ENCODE measurements around the gene ASGR1. TPM values are rescaled to one million over a fixed set of nuclear protein-coding genes. Genes with fewer than 3 reads are reported as not detected.
A peak's percentile ranks its signal among the peaks of the same experiment; 100 is the strongest.
"Not testable (repeated sequence)": the region's sequence is repeated elsewhere in the genome, so short reads cannot be mapped to it uniquely, and the experiment has no call there.

ASGR1 gene
- polyA plus RNA-seq, 2 donors = 0.84 to 2.0 TPM

- 96% methylated on average over 7 of the region's 7 CpGs for WGBS, 2 donors
- not testable (repeated sequence) for H3K4me3 ChIP-seq (ENCODE audit: low read depth in 1 of 2, low read length in 2 of 2); H3K4me1 ChIP-seq (ENCODE audit: control insufficient read depth in 2 of 2, insufficient read depth in 2 of 2, low read length in 1 of 2); H3K27ac ChIP-seq (ENCODE audit: low read depth in 2 of 2, low read length in 1 of 2); H3K27me3 ChIP-seq (ENCODE audit: control insufficient read depth in 1 of 2, insufficient read depth in 2 of 2, low read length in 2 of 2); H3K36me3 ChIP-seq (ENCODE audit: control insufficient read depth in 2 of 2, insufficient read depth in 2 of 2, low read length in 1 of 2); H3K9me3 ChIP-seq (ENCODE audit: control insufficient read depth in 2 of 2, insufficient read depth in 1 of 2, low read depth in 1 of 2, low read length in 1 of 2)
Measured at GRCh38 chr17:7169565-7169908, 9.6 kb downstream of the ASGR1 start.

GRCh38 chr17:7168841-7169564 is 10.2 kb downstream of the ASGR1 start:
- not testable (repeated sequence) for H3K36me3 ChIP-seq (ENCODE audit: control insufficient read depth in 2 of 2, insufficient read depth in 2 of 2, low read length in 1 of 2); H3K27ac ChIP-seq (ENCODE audit: low read depth in 2 of 2, low read length in 1 of 2); H3K27me3 ChIP-seq (ENCODE audit: control insufficient read depth in 1 of 2, insufficient read depth in 2 of 2, low read length in 2 of 2); H3K9me3 ChIP-seq (ENCODE audit: control insufficient read depth in 2 of 2, insufficient read depth in 1 of 2, low read depth in 1 of 2, low read length in 1 of 2); H3K4me1 ChIP-seq (ENCODE audit: control insufficient read depth in 2 of 2, insufficient read depth in 2 of 2, low read length in 1 of 2); H3K4me3 ChIP-seq (ENCODE audit: low read depth in 1 of 2, low read length in 2 of 2)
- WGBS, 2 donors = 83 to 91% methylated on average over 10 of the region's 10 CpGs

GRCh38 chr17:7167832-7168231 is 11.3 kb downstream of the ASGR1 start:
- H3K4me3 ChIP-seq (ENCODE audit: low read depth in 1 of 2, low read length in 2 of 2) = no peak overlapping the region
- H3K27me3 ChIP-seq (ENCODE audit: control insufficient read depth in 1 of 2, insufficient read depth in 2 of 2, low read length in 2 of 2) = no peaks in the 10 kb centered on the region
- H3K9me3 ChIP-seq (ENCODE audit: control insufficient read depth in 2 of 2, insufficient read depth in 1 of 2, low read depth in 1 of 2, low read length in 1 of 2) = no peaks in the 10 kb centered on the region
- WGBS, 2 donors = 76 to 78% methylated on average over 4 of the region's 4 CpGs
- no peaks in the 10 kb centered on the region for H3K4me1 ChIP-seq (ENCODE audit: control insufficient read depth in 2 of 2, insufficient read depth in 2 of 2, low read length in 1 of 2)
- no peak overlapping the region for H3K27ac ChIP-seq (ENCODE audit: low read depth in 2 of 2, low read length in 1 of 2)
- H3K36me3 ChIP-seq (ENCODE audit: control insufficient read depth in 2 of 2, insufficient read depth in 2 of 2, low read length in 1 of 2) = no peaks in the 10 kb centered on the region

GRCh38 chr17:7166873-7167272 is 12.3 kb downstream of the ASGR1 start:
- H3K4me3 ChIP-seq (ENCODE audit: low read depth in 1 of 2, low read length in 2 of 2) = no peak overlapping the region
- H3K4me1 ChIP-seq (ENCODE audit: control insufficient read depth in 2 of 2, insufficient read depth in 2 of 2, low read length in 1 of 2) = no peaks in the 10 kb centered on the region
- H3K27me3 ChIP-seq (ENCODE audit: control insufficient read depth in 1 of 2, insufficient read depth in 2 of 2, low read length in 2 of 2) = no peaks in the 10 kb centered on the region
- no peaks in the 10 kb centered on the region for H3K36me3 ChIP-seq (ENCODE audit: control insufficient read depth in 2 of 2, insufficient read depth in 2 of 2, low read length in 1 of 2)
- WGBS, 2 donors = 88 to 92% methylated on average over 7 of the region's 7 CpGs
- no peaks in the 10 kb centered on the region for H3K9me3 ChIP-seq (ENCODE audit: control insufficient read depth in 2 of 2, insufficient read depth in 1 of 2, low read depth in 1 of 2, low read length in 1 of 2)
- H3K27ac ChIP-seq (ENCODE audit: low read depth in 2 of 2, low read length in 1 of 2) = no peak overlapping the region

- not testable (repeated sequence) for H3K27me3 ChIP-seq (ENCODE audit: control insufficient read depth in 1 of 2, insufficient read depth in 2 of 2, low read length in 2 of 2); H3K4me3 ChIP-seq (ENCODE audit: low read depth in 1 of 2, low read length in 2 of 2); H3K27ac ChIP-seq (ENCODE audit: low read depth in 2 of 2, low read length in 1 of 2); H3K4me1 ChIP-seq (ENCODE audit: control insufficient read depth in 2 of 2, insufficient read depth in 2 of 2, low read length in 1 of 2); H3K36me3 ChIP-seq (ENCODE audit: control insufficient read depth in 2 of 2, insufficient read depth in 2 of 2, low read length in 1 of 2); H3K9me3 ChIP-seq (ENCODE audit: control insufficient read depth in 2 of 2, insufficient read depth in 1 of 2, low read depth in 1 of 2, low read length in 1 of 2)
- WGBS, 2 donors = 69 to 72% methylated on average over 10 of the region's 10 CpGs
Measured at GRCh38 chr17:7159571-7159970, 19.6 kb downstream of the ASGR1 start.

GRCh38 chr17:7158424-7158823 is 20.7 kb downstream of the ASGR1 start:
- H3K27ac ChIP-seq (ENCODE audit: low read depth in 2 of 2, low read length in 1 of 2); H3K4me1 ChIP-seq (ENCODE audit: control insufficient read depth in 2 of 2, insufficient read depth in 2 of 2, low read length in 1 of 2); H3K9me3 ChIP-seq (ENCODE audit: control insufficient read depth in 2 of 2, insufficient read depth in 1 of 2, low read depth in 1 of 2, low read length in 1 of 2); H3K4me3 ChIP-seq (ENCODE audit: low read depth in 1 of 2, low read length in 2 of 2); H3K27me3 ChIP-seq (ENCODE audit: control insufficient read depth in 1 of 2, insufficient read depth in 2 of 2, low read length in 2 of 2); H3K36me3 ChIP-seq (ENCODE audit: control insufficient read depth in 2 of 2, insufficient read depth in 2 of 2, low read length in 1 of 2): not testable (repeated sequence)
- WGBS, 2 donors = 87 to 89% methylated on average over 10 of the region's 10 CpGs

- no peak overlapping the region for H3K27ac ChIP-seq (ENCODE audit: low read depth in 2 of 2, low read length in 1 of 2)
- no peak overlapping the region for H3K4me3 ChIP-seq (ENCODE audit: low read depth in 1 of 2, low read length in 2 of 2)
- no peaks in the 10 kb centered on the region for H3K27me3 ChIP-seq (ENCODE audit: control insufficient read depth in 1 of 2, insufficient read depth in 2 of 2, low read length in 2 of 2)
- no peaks in the 10 kb centered on the region for H3K4me1 ChIP-seq (ENCODE audit: control insufficient read depth in 2 of 2, insufficient read depth in 2 of 2, low read length in 1 of 2)
- WGBS, 2 donors = 56 to 74% methylated on average over 10 of the region's 10 CpGs
- no peaks in the 10 kb centered on the region for H3K36me3 ChIP-seq (ENCODE audit: control insufficient read depth in 2 of 2, insufficient read depth in 2 of 2, low read length in 1 of 2)
- H3K9me3 ChIP-seq (ENCODE audit: control insufficient read depth in 2 of 2, insufficient read depth in 1 of 2, low read depth in 1 of 2, low read length in 1 of 2) = no peaks in the 10 kb centered on the region
Measured at GRCh38 chr17:7156342-7156940, 22.7 kb downstream of the ASGR1 start.

GRCh38 chr17:7147772-7148171 is 31.4 kb downstream of the ASGR1 start:
- Histone ChIP-seq H3K27ac (ENCODE audit: low read depth in 2 of 2, low read length in 1 of 2) (peak overlapping the region; percentile 63 to 70), H3K4me3 (ENCODE audit: low read depth in 1 of 2, low read length in 2 of 2) (no peak overlapping the region), H3K36me3 (ENCODE audit: control insufficient read depth in 2 of 2, insufficient read depth in 2 of 2, low read length in 1 of 2) (no peaks in the 10 kb centered on the region), H3K27me3 (ENCODE audit: control insufficient read depth in 1 of 2, insufficient read depth in 2 of 2, low read length in 2 of 2) (no peaks in the 10 kb centered on the region), H3K4me1 (ENCODE audit: control insufficient read depth in 2 of 2, insufficient read depth in 2 of 2, low read length in 1 of 2) (peaks cover 0 to 5% of the 10 kb centered on the region in 2 donors), H3K9me3 (ENCODE audit: control insufficient read depth in 2 of 2, insufficient read depth in 1 of 2, low read depth in 1 of 2, low read length in 1 of 2) (no peaks in the 10 kb centered on the region)
- WGBS, 2 donors = 61% methylated on average over 3 of the region's 3 CpGs

GRCh38 chr17:7146115-7146514 is 33.1 kb downstream of the ASGR1 start:
- H3K4me1 ChIP-seq (ENCODE audit: control insufficient read depth in 2 of 2, insufficient read depth in 2 of 2, low read length in 1 of 2) = peaks cover 0 to 7% of the 10 kb centered on the region in 2 donors
- no peak overlapping the region for H3K4me3 ChIP-seq (ENCODE audit: low read depth in 1 of 2, low read length in 2 of 2)
- no peaks in the 10 kb centered on the region for H3K27me3 ChIP-seq (ENCODE audit: control insufficient read depth in 1 of 2, insufficient read depth in 2 of 2, low read length in 2 of 2)
- H3K27ac ChIP-seq (ENCODE audit: low read depth in 2 of 2, low read length in 1 of 2) = no peak overlapping the region
- H3K9me3 ChIP-seq (ENCODE audit: control insufficient read depth in 2 of 2, insufficient read depth in 1 of 2, low read depth in 1 of 2, low read length in 1 of 2) = no peaks in the 10 kb centered on the region
- 65% methylated on average over 6 of the region's 6 CpGs for whole genome bisulfite sequencing, 2 donors
- no peaks in the 10 kb centered on the region for H3K36me3 ChIP-seq (ENCODE audit: control insufficient read depth in 2 of 2, insufficient read depth in 2 of 2, low read length in 1 of 2)

- H3K4me3 ChIP-seq (ENCODE audit: low read depth in 1 of 2, low read length in 2 of 2) = no peak overlapping the region
- H3K36me3 ChIP-seq (ENCODE audit: control insufficient read depth in 2 of 2, insufficient read depth in 2 of 2, low read length in 1 of 2) = no peaks in the 10 kb centered on the region
- no peaks in the 10 kb centered on the region for H3K9me3 ChIP-seq (ENCODE audit: control insufficient read depth in 2 of 2, insufficient read depth in 1 of 2, low read depth in 1 of 2, low read length in 1 of 2)
- H3K27ac ChIP-seq (ENCODE audit: low read depth in 2 of 2, low read length in 1 of 2) = no peak overlapping the region
- H3K27me3 ChIP-seq (ENCODE audit: control insufficient read depth in 1 of 2, insufficient read depth in 2 of 2, low read length in 2 of 2) = no peaks in the 10 kb centered on the region
- 73 to 78% methylated on average over 11 of the region's 11 CpGs for WGBS, 2 donors
- peaks cover 0 to 10% of the 10 kb centered on the region in 2 donors for H3K4me1 ChIP-seq (ENCODE audit: control insufficient read depth in 2 of 2, insufficient read depth in 2 of 2, low read length in 1 of 2)
Measured at GRCh38 chr17:7144213-7144612, 35.0 kb downstream of the ASGR1 start.
